ENCODE data around the gene HOXC5. TPM values are rescaled to one million over a fixed set of nuclear protein-coding genes. Genes with fewer than 3 reads are reported as not detected.
"Not testable (repeated sequence)": the region's sequence is repeated elsewhere in the genome, so short reads cannot be mapped to it uniquely, and the experiment has no call there.

The HOXC5 gene
- total RNA-seq, 1 experiment from 2014 or later = not detected

GRCh38 chr12:54060975-54061778 is 28.3 kb downstream of the HOXC5 start:
- no peak for DNase-seq (ENCODE audit: low read depth, low spot score)
- in situ Hi-C loops (cut with HindIII; ENCODE audit: low pct_unique_long_range_greater_than_20kb, low sequenced_read_pairs) = no loop called here

- no peak for DNase-seq (ENCODE audit: low read depth, low spot score)
- in situ Hi-C loops (cut with HindIII; ENCODE audit: low pct_unique_long_range_greater_than_20kb, low sequenced_read_pairs) = no loop called here
These were observed 32.8 kb downstream of the HOXC5 start for GRCh38 chr12:54065677-54066076.

DNA sequence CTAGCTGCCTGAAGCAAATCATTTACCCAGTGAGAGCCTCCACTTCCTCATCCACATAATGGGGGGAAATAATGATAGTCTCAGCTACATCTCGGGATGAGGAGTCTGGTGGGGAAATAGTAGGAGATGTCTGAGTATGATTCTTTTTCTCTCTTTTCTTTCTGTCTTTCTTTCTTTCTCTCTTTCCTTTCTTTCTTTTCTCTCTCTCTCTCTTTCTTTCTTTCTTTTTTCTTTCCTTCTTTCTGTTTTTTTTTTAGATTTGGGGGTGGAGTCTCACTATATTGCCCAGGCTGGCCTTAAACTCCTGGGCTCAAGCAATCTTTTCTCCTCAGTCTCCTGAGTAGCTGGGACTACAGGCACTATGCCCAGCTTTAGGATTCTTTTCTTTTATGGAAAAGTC is 33.6 kb downstream of the HOXC5 start:
- DNase-seq (ENCODE audit: low read depth, low spot score) = no peak
- in situ Hi-C loops (cut with HindIII; ENCODE audit: low pct_unique_long_range_greater_than_20kb, low sequenced_read_pairs) = no loop called here

- in situ Hi-C loops (cut with HindIII; ENCODE audit: low pct_unique_long_range_greater_than_20kb, low sequenced_read_pairs) = no loop called here
- no peak for DNase-seq (ENCODE audit: low read depth, low spot score)
These were observed 35.7 kb downstream of the HOXC5 start for GRCh38 chr12:54068418-54069070.

- in situ Hi-C loops (cut with HindIII; ENCODE audit: low pct_unique_long_range_greater_than_20kb, low sequenced_read_pairs) = no loop called here
These were observed 39.1 kb downstream of the HOXC5 start for GRCh38 chr12:54071942-54072341.

GRCh38 chr12:54074308-54074707 is 41.5 kb downstream of the HOXC5 start:
- in situ Hi-C loops (cut with HindIII; ENCODE audit: low pct_unique_long_range_greater_than_20kb, low sequenced_read_pairs) = no loop called here

More at GRCh38 chr12:54071942-54072341, 39.1 kb downstream of the HOXC5 start:
- DNase-seq (ENCODE audit: low read depth, low spot score) = no peak

GRCh38 chr12:54075409-54075808 is 42.6 kb downstream of the HOXC5 start:
- in situ Hi-C loops (cut with HindIII; ENCODE audit: low pct_unique_long_range_greater_than_20kb, low sequenced_read_pairs) = no loop called here
- no peak for DNase-seq (ENCODE audit: low read depth, low spot score)

More at GRCh38 chr12:54074308-54074707, 41.5 kb downstream of the HOXC5 start:
- no peak for DNase-seq (ENCODE audit: low read depth, low spot score)

- in situ Hi-C loops (cut with HindIII; ENCODE audit: low pct_unique_long_range_greater_than_20kb, low sequenced_read_pairs) = no loop called here
- no peak for DNase-seq (ENCODE audit: low read depth, low spot score)
These were observed 43.1 kb downstream of the HOXC5 start for GRCh38 chr12:54075974-54076373.

DNA sequence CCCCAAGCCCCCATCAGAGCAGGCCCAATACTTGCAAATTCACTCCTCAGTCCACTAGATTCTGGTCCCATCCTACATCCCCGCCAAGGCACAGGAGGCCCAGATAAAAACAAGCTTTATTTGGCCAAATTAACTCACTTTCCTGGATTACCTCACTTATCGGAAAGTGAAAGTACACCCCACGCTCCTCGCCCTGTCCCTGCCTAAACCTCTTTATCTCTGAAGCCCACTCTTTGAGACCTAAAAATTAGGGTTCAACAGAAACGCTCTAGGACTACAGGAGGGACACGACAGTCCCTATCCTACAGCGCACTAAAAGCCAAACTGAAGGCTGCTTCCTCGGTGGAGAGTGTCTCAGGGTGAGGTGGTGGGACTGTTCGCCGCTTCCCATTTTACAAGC is 45.0 kb downstream of the HOXC5 start:
- DNase-seq (ENCODE audit: low read depth, low spot score); in situ Hi-C loops (cut with HindIII; ENCODE audit: low pct_unique_long_range_greater_than_20kb, low sequenced_read_pairs): not testable (repeated sequence)

DNA sequence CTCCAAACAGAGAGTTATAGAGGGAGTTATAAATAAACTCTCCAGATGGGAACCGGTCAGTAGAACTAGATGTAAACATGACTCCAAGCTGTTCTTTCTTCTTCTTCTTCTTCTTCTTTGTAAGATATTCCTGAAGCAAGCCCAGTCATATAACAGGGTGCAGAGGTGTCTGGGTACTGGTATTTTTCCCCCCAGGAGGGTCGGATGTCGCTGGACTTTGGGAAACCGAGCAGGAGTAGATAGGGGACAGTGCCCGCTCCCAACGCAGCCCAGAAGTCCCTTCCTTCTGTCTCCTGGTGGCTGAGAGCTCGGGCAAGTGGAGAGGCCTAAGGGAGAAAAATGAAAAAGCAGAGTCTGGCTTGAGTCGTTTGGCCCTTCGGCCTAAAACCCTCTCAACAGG is 46.3 kb downstream of the HOXC5 start:
- DNase-seq (ENCODE audit: low read depth, low spot score); in situ Hi-C loops (cut with HindIII; ENCODE audit: low pct_unique_long_range_greater_than_20kb, low sequenced_read_pairs): not testable (repeated sequence)

- in situ Hi-C loops (cut with HindIII; ENCODE audit: low pct_unique_long_range_greater_than_20kb, low sequenced_read_pairs) = not testable (repeated sequence)
These were observed 47.4 kb downstream of the HOXC5 start for GRCh38 chr12:54080008-54080924.

GRCh38 chr12:54081053-54081514 is 48.2 kb downstream of the HOXC5 start:
- DNase-seq (ENCODE audit: low read depth, low spot score); in situ Hi-C loops (cut with HindIII; ENCODE audit: low pct_unique_long_range_greater_than_20kb, low sequenced_read_pairs): not testable (repeated sequence)

More at GRCh38 chr12:54080008-54080924, 47.4 kb downstream of the HOXC5 start:
- not testable (repeated sequence) for DNase-seq (ENCODE audit: low read depth, low spot score)

- DNase-seq (ENCODE audit: low read depth, low spot score); in situ Hi-C loops (cut with HindIII; ENCODE audit: low pct_unique_long_range_greater_than_20kb, low sequenced_read_pairs): not testable (repeated sequence)
These were observed 48.9 kb downstream of the HOXC5 start for GRCh38 chr12:54081581-54082396.

DNA sequence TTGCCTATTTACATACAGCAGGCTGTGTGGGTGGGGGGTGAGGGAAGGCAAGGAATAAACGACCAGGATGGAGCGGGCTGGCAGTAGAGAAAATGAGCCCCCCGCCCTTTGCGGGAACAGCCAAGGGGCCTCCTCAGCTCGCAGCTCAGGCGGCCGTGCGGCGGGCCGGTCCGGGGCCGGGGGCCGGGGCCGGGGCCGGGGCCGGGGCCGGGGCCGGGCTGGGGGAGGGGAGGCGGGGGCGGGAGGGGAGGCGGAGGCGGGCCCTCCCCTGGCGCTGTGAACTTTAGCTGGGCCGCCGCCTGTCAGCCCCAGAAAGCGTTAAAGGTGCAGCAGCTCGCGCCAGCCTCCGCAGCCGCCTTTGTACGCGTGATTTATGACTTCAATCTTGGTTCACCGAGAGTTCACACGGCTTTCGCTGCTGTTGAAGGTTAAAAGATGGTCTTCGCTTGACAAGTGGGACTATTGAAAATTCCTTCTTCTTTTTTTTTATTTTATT is 49.6 kb downstream of the HOXC5 start:
- in situ Hi-C loops (cut with HindIII; ENCODE audit: low pct_unique_long_range_greater_than_20kb, low sequenced_read_pairs) = no loop called here
- DNase-seq (ENCODE audit: low read depth, low spot score) = no peak

Measured in SK-MEL-5 (cell line).